Pons (tissue), 1 donor: ENCODE measurements around the gene TSHZ3.

Experiments
- DNase-seq: peaks from one replicate; pipeline ENCODE4 v3.0.0-alpha.2; 2016; ENCODE audit warnings: low spot score

The TSHZ3 gene

GRCh38 chr19:31312009-31312676 is 37.1 kb downstream of the TSHZ3 start:
- no peak for DNase-seq

DNA sequence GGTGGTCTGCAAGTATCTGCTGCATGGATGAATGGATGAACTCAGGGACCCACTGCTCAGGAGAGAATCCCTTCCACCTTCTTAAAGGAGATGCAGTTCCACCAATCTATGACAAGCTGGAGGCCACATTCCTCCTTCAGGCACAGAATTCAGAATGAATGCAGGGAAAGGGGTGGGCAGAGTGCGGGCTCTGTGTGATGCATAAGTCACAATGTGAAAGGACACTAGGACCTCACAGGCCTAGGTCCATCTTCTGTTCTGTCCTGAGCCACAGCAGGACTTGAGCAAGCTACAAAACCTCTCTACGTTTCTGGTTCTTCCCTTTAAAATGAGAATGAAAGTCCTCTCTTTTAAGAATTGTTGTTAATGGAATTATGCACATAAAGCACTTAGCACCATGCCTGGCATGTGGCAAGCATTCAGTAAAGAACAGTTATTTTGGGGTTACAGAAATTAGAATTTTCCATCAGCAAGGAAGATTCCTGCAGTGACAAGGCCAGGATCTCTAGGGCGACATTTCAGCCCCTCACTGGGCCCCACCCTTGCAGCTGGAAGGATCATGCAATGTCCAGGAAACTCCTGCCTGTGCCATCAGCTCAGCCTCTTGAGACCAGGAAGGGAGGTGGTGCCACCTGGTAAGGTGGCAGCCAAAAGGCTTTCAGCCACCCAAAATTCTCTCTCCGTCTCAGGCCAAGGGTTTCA is 38.7 kb downstream of the TSHZ3 start:
- DNase-seq = no peak

DNA sequence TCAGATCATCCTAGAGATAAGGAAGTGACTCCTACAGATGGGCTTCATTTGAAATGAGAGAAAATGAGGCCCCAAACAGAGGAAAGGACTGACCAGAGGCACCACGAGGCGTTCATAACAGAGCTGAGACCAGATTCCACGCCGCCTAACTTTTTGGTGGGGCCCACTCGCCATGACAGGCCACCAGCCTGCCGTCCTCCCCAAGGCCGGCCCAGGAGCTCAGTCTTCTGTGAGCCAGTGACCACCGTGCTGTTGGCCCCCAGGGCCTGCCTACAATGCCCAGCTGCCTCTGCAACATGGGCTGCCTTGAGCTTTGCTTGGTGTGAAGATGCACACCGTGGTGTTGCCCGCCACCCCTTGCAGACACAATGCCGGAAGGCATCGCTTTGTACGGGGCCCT is 40.5 kb downstream of the TSHZ3 start:
- DNase-seq = no peak

GRCh38 chr19:31307071-31307669 is 42.1 kb downstream of the TSHZ3 start:
- DNase-seq = no peak

DNA sequence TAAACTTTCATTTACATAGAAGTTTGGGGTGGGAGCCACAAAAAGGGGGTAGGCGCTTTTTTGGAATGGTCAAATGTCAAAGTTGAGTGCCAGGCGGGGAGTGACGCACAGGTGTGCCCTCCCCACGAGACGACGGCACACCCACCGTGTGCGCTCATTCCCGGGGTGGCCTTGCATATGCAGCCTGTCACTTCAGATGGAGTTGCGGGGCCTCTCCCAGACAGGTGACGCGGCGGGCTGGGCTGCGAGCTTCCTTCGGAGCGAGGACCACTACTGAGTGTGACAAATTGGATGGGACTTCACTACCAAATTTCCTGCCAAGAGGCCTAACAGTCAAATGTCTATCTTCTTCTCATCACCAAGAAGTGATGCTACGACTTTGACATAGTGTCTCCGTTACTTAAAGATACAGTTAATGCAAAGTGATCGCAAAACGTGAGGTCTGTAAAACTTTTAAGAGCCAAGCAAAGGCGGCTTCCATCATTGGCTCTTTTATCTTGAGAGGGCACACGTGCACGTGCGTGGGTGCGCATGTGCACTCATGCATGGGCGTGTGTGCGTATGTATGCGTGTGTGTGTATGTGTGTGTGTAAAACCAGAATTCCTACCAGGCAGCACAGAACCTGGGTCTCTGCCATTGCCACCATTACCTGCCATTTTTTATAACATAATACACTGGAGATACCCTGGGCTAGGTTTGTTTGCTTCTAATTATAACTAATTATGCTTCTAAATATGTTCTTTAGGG is 43.1 kb downstream of the TSHZ3 start:
- no peak for DNase-seq

GRCh38 chr19:31304831-31305312 is 44.4 kb downstream of the TSHZ3 start:
- no peak for DNase-seq

- no peak for DNase-seq
Measured at GRCh38 chr19:31303262-31303815, 45.9 kb downstream of the TSHZ3 start.

DNA sequence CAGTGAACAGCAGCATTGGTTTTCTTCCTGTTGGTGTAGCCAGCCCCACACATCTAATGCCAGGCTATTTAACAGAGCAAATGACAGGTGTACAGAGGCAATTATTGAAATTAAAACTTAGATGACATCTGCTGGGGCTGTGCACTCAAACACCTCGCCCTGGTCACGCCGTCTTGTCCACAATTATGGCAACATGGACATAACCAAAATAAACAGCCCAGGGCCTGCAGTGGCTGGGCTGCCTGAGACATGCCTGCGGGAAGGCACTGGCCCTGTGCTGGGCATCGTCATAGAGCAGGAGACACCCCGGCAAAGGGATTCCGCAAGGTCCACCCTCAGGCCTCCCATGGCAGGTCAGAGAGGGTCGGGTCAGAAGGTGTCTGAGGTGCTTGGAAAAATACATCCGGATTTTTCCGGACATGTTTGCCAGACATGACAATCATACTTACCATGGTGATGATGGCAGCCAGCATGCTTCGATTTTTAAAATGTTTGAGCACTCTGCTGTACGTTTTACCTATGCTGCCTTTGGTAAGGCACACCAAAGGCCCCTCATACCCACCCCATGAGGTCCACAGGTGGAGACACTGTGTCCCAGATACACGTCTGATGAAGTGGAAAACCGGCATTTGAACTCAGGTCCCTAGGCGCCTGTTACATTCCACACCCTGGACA is 47.8 kb downstream of the TSHZ3 start:
- no peak for DNase-seq

- no peak for DNase-seq
Measured at GRCh38 chr19:31300422-31300821, 48.8 kb downstream of the TSHZ3 start.

DNA sequence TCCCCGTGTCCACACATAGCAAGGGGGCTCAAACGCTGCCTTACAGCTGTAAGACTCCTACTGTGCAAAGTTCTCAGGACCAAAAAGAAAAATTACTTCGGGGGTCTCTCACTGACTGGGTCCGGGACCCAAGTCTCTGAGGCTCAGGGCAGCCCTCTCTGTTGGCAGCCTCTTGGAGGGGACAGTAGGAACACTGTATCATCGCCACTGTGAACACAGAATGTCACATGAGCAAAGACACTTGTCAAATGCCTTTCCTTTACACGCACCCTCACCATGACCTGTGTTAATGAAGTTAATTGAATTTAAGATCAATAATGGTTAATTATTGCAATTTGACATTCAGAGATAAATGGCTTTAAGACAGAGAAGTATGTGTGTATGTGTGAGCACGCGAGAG is 49.6 kb downstream of the TSHZ3 start:
- no peak for DNase-seq

DNA sequence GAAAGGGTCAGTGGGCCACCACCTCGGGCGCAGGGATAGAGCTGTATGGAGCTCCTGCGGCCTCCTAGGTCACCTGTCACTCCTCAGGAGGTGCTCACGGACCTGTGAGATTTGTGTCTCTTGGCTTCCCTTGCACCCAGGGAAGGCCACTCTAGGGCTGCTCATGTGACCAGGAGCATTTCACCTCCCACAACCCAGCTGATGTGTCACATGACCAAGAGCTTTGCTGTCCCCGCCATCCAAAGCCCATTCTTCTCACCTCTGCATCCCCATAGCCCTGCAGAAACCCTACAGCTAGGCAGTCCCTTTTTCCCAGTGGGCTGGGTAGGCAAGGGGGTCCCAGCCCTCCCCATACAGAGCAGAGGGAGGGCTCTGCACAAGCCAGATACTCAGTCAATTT is 51.2 kb downstream of the TSHZ3 start:
- DNase-seq = no peak

DNA sequence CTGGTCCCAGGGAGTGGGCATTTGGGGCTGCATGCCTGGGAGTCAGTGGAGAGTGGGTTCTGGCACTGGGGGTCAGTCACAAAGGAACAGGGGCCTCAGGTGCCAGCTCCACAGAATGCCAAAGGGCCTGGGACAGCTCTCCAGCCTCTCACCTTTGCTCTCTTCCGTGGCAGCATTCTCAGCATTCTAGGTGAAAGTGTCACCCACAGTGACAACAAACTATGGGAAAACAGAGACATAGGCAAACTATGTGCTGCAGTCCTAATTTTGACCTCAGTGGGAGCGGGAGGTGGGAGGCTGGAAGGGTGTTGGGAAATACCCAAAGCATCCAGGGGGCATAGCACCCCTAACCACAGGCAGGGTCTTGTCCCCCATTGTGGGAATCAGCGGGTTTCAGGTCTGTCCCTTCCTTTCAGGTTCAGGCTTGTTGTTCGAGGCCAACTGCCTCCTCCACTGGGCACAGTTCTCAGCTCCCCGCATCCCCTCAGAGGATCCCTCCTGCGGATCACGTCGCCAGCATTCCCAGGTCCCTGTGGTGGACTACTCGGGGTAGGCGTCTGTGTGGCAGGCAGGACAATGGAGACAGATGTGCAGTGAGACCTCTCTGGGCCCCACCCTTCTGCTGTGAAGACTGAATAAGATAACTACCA is 52.4 kb downstream of the TSHZ3 start:
- no peak for DNase-seq

DNA sequence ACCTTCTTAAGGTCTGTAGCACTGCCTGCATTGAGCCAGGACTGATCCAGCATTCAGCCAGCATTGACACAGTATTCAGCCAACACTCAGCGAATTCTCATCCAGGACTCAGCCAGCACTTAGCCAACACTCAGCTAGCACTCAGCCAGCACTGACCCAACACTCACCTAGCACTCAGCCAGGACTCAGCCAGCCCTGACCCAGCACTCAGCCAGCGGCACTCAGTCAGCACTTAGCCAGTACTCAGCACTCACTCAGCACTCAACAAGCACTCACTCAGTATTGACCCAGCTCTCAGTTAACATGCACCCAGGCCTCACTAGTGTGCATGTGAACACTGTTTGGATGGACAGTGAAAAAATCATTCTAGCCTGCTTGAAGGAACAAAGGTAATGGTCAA is 55.0 kb downstream of the TSHZ3 start:
- DNase-seq = no peak

GRCh38 chr19:31292639-31293185 is 56.5 kb downstream of the TSHZ3 start:
- no peak for DNase-seq

- DNase-seq = peak; percentile 12
Measured at GRCh38 chr19:31290931-31291590, 58.2 kb downstream of the TSHZ3 start.

- no peak for DNase-seq
Measured at GRCh38 chr19:31289976-31290375, 59.3 kb downstream of the TSHZ3 start.

DNA sequence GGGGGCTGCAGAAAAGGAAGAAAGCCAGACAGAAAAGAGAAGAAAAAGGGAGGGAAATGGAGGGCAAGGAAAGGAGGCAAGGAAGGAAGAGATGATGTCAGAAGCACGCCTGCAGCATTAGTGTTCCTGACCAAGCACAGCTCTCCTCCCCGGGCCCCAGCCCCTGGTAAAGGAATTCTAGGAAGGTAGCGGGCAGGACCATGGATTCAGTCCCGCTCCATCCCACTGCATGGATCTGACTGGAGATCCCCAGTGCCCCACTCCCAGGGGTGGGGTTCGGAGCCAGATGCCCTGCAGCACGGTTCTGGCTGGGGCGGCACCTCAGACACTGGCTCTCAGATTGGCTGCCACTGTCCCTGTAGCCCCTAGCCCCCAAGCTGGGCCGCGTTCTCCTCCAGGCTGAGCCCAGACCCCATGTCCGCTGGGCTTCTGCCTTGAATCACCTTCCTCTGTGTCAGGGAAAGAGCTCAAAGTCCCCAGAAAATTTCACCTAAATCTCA is 59.8 kb downstream of the TSHZ3 start:
- no peak for DNase-seq

DNA sequence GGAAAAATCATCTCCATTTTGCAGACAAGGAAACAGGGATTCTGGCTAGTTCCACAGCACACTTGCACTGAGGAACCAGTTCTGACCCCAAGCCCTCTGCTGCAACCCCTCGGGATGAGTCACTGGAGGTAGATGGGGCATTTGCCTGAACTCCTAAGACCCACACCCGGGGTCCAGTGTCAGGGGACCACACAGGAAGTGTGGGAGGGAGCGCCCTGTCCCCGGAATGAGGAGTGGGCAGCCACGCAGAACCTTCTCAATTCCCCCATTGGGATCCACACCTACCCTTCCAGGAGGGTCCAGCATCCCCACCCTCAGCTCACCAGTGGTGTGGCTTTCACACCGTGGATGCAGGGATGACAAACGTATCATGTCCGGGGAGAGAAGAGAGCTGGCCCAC is 62.7 kb downstream of the TSHZ3 start:
- DNase-seq = no peak

DNA sequence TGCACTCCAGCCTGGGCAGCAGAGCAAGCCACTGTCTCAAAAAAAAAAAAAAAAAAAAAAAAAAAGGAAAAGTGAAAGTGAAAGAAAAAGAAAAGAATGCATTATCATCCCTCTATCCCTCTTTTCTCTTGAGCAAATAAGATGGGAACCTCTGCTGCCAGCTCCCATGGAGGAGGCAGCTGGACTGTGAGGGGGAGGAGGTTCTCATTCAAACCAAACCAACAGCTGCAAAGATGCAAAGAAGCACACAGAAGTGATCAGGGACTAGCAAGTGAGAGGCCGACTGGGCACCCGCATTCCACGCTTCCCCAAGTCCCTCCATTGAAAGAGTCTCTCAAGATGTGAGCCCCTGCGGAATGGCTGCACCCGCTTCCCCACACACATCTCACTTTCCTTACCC is 63.5 kb downstream of the TSHZ3 start:
- peak; percentile 9 for DNase-seq

DNA sequence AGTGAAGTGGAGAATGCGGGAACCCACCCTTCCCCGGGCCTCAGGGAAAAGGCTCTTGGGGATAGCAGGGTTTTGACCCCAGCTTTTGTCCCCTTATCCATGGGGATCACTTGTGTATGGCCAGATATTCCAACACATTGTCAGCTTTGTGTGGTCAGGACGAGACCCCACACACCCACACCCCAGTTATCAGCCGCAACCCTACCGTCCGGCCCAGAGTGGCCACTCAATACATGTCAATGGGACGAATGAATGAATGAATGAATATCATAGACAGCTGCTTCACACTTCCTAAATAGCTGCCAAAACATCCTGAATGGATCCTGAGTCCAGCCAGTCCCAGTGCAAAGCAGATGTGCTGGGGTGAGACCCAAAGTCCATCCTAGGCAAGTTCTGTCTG is 64.6 kb downstream of the TSHZ3 start:
- no peak for DNase-seq
